GM12878 (cell line): ENCODE data around the gene MCM6. TPM values are rescaled to one million over a fixed set of nuclear protein-coding genes. Genes with fewer than 3 reads are reported as not detected.

Experiments
- ATAC-seq: fragments of 200-7000 bp; cut with Tn5 transposase; 3 replicates; pipeline ENCODE4 v1.9.1; 2020; ENCODE audit warnings: mild to moderate bottlenecking, moderate library complexity
- BruUV-seq: library from RNA; stranded (reverse); fragments of 400-500 nt; replicated peaks from 2 replicates; lab custom pipeline; 2021; lab: Mats Ljungman, UMichigan
- CTCF ChIA-PET: fragments of 300-600 bp; sonication (Branson Sonifier 250); formaldehyde crosslinking; extraction: SDS; loops from one replicate; lab custom pipeline; 2021; ENCODE audit warnings: inconsistent platforms; lab: Yijun Ruan, JAX
- POLR2A ChIA-PET: fragments of 350-600 bp; formaldehyde crosslinking; extraction: SDS; loops from one replicate; lab custom pipeline; 2021; ENCODE audit warnings: inconsistent platforms; lab: Charles Lee
- RAD21 ChIA-PET: fragments of 300-600 bp; sonication (Branson Sonifier 250); formaldehyde crosslinking; loops from one replicate; lab custom pipeline; 2023; ENCODE audit warnings: antibody characterized with exemption; ENCODE audit not compliant: unreplicated experiment; lab: Charles Lee
- SMC1A ChIA-PET: fragments of 300-600 bp; sonication (Branson Sonifier 250); formaldehyde crosslinking; loops from one replicate; lab custom pipeline; 2023; ENCODE audit not compliant: unreplicated experiment, uncharacterized antibody; lab: Charles Lee
- DNase-seq: peaks from one replicate; pipeline ENCODE4 v3.0.0-alpha.2; 2011; ENCODE audit warnings: low read depth, low spot score
- FAIRE-seq: peaks from 3 replicates; lab custom pipeline; 2011; peaks lifted over from hg19 to GRCh38; lab: Jason Lieb, UNC
- H2AFZ ChIP-seq: 2 replicates; pipeline ENCODE4 v1.6.0; 2011; ENCODE audit warnings: low read depth, low read length, control low read depth; ENCODE audit not compliant: control insufficient read depth
- H3K27ac ChIP-seq: 2 replicates; pipeline ENCODE4 v1.5.1; 2011; ENCODE audit warnings: control low read depth; ENCODE audit not compliant: control insufficient read depth, insufficient read depth
- H3K27me3 ChIP-seq, 2 experiments: replicated peaks in 1 of 2; 2 replicates each; pipeline versions ENCODE4 v1.6.0 to v1.6.1; 2011; ENCODE audit warnings: low read length in 1 of 2; ENCODE audit not compliant: control insufficient read depth in 2 of 2, insufficient read depth in 2 of 2
- H3K36me3 ChIP-seq, 2 experiments: 2 replicates each; pipeline ENCODE4 v1.5.1; 2011; ENCODE audit warnings: low read length in 1 of 2; ENCODE audit not compliant: control insufficient read depth in 2 of 2, insufficient read depth in 2 of 2
- H3K4me1 ChIP-seq: 2 replicates; pipeline ENCODE4 v1.6.1; 2011; ENCODE audit warnings: mild to moderate bottlenecking, low read length, moderate library complexity, mixed read lengths; ENCODE audit not compliant: control insufficient read depth, insufficient read depth
- H3K4me2 ChIP-seq: 2 replicates; pipeline ENCODE4 v1.6.0; 2011; ENCODE audit warnings: control low read depth; ENCODE audit not compliant: control insufficient read depth, insufficient read depth
- H3K4me3 ChIP-seq: fragments of 200-600 bp; sonication (generic); 2 replicates; pipeline ENCODE4 v1.5.1; 2016
- H3K79me2 ChIP-seq: 2 replicates; pipeline ENCODE4 v1.6.0; 2011; ENCODE audit warnings: low read length; ENCODE audit not compliant: control insufficient read depth, insufficient read depth
- H3K9ac ChIP-seq: 2 replicates; pipeline ENCODE4 v1.8.0; 2011; ENCODE audit warnings: low read length, control low read depth, mixed read lengths; ENCODE audit not compliant: control insufficient read depth, insufficient read depth
- H3K9me3 ChIP-seq: replicated peaks from 3 replicates; pipeline ENCODE4 v1.5.1; 2011; ENCODE audit warnings: mild to moderate bottlenecking, low read length; ENCODE audit not compliant: control insufficient read depth, insufficient read depth
- H4K20me1 ChIP-seq: 2 replicates; pipeline ENCODE4 v1.6.0; 2011; ENCODE audit not compliant: control insufficient read depth, insufficient read depth
- CTCF ChIP-seq, 3 experiments: IDR thresholded peaks in 2 of 3; conservative IDR thresholded peaks in 1 of 3; 2 replicates each; pipeline ENCODE4 v1.5.1; 2011; ENCODE audit warnings: low read depth in 3 of 3, low read length in 3 of 3, mild to moderate bottlenecking in 3 of 3, control low read depth in 2 of 3, moderate library complexity in 2 of 3, inconsistent platforms in 1 of 3, mixed read lengths in 1 of 3; ENCODE audit not compliant: control insufficient read depth in 2 of 3, insufficient read depth in 1 of 3; ENCODE audit errors: extremely low read depth in 1 of 3
- MEF2A ChIP-seq: IDR thresholded peaks from 2 replicates; pipeline ENCODE4 v1.6.1; 2011; ENCODE audit warnings: low read depth, mild to moderate bottlenecking, low read length, moderate library complexity; ENCODE audit not compliant: insufficient read depth
- RBBP5 ChIP-seq: fragments of 200-600 bp; sonication (generic); conservative IDR thresholded peaks from 2 replicates; pipeline ENCODE4 v1.6.1; 2016
- STAT3 ChIP-seq: IDR thresholded peaks from 2 replicates; pipeline ENCODE4 v1.6.1; 2011; ENCODE audit warnings: low read depth, low read length, improper control_type of control experiment
- ZBTB40 ChIP-seq: fragments of 450-650 bp; IDR thresholded peaks from 2 replicates; pipeline ENCODE4 v1.6.1; 2016; ENCODE audit warnings: mild to moderate bottlenecking, moderate library complexity, borderline replicate concordance
- WGBS: methylation state at CpG from one replicate; pipeline ENCODE4 v1.1.6; 2016; ENCODE audit warnings: low lambda C conversion rate; ENCODE audit not compliant: insufficient replicate concordance, insufficient coverage; ENCODE audit errors: missing lambda C conversion rate; 5-methylcytosine and 5-hydroxymethylcytosine counted together
- in situ Hi-C: fragments of 300-500 bp; cut with MboI; formaldehyde crosslinking; loops from 9 replicates; pipeline ENCODE4 v1.14.3; 2018; ENCODE audit warnings: mixed read lengths
- intact Hi-C: fragments of 100-400 bp; cut with micrococcal nuclease; formaldehyde crosslinking; loops from one replicate; pipeline ENCODE4 v1.14.2; 2022; ENCODE audit not compliant: unreplicated experiment
- polyA plus RNA-seq, 11 experiments: library from polyadenylated mRNA; depleted of rRNA in 4 of 11; unstranded in 6 of 11; stranded (reverse) in 5 of 11; fragments of >200 nt; fragmentation: Nextera tagmentation in 4 of 11; fragmentation: Illumina TruSeq in 1 of 11; extraction: Ambion mirVana in 4 of 11; extraction: Trizol in 1 of 11; gene quantifications; 1 replicate in 1 of 11; 2 replicates in 10 of 11; pipeline versions ENCODE4 v1.2.1 to v1.2.3, GENCODE V29; 2011 to 2016; ENCODE audit warnings: inconsistent platforms in 2 of 11, missing spikeins in 2 of 11, low read depth in 1 of 11
- total RNA-seq, 4 experiments: library from RNA; depleted of rRNA in 3 of 4; stranded (reverse); fragments of >200 nt in 3 of 4; fragmentation: Illumina TruSeq in 1 of 4; extraction: Trizol in 1 of 4; gene quantifications; 2 replicates each; pipeline versions ENCODE4 v1.2.1 to v1.2.3, GENCODE V29; 2013 to 2021

Gene MCM6
- total and polyA plus RNA-seq, 10 of the 15 experiments (the other 5 are each of a cell fraction or from before 2014, with no cell fraction given): 37.4 to 118 (median 82.2) TPM

- no peak overlapping the region for H3K27ac ChIP-seq
- DNase-seq (no peak), ATAC-seq (no peak), FAIRE-seq (no peak)
- in situ Hi-C loops: no loop called here
- H3K4me2 ChIP-seq: no peak overlapping the region
- no peaks in the 10 kb centered on the region; a peak in 1 of 4 replicates for H3K36me3 ChIP-seq
- H3K9ac ChIP-seq: no peak overlapping the region
- intact Hi-C loops: loop anchor here (5.0 kb wide), 2 partner anchors 327 to 797 kb away; no protein-coding TSS in a partner anchor
- no peaks in the 10 kb centered on the region for H3K27me3 ChIP-seq
- peaks cover 5% of the 10 kb centered on the region; the same call in 2 of the 3 replicates for H3K9me3 ChIP-seq
- no peaks in the 10 kb centered on the region for H3K79me2 ChIP-seq
- ChIA-PET CTCF (interaction anchor here (0.6 to 5.8 kb wide), 5 partner anchors 88 to 798 kb away, joined by 3 to 38 read pairs (median 4); no protein-coding TSS in a partner anchor), POLR2A (no interaction called here), SMC1A (interaction anchor here (1.0 kb wide), 1 partner anchor 214 kb away, joined by 3 read pairs; no protein-coding TSS in a partner anchor), RAD21 (interaction anchor here (1.3 kb wide), 1 partner anchor 583 kb away, joined by 3 read pairs; no protein-coding TSS in a partner anchor)
- BruUV-seq: no TSS peak
- peaks cover 5% of the 10 kb centered on the region for H3K4me1 ChIP-seq
- H3K4me3 ChIP-seq: no peak overlapping the region
- H4K20me1 ChIP-seq: no peaks in the 10 kb centered on the region
- H2AFZ ChIP-seq: no peak overlapping the region
- 40% methylated on average over 2 of the region's 2 CpGs for whole genome bisulfite sequencing
- TF ChIP-seq MEF2A (no peak), CTCF (IDR thresholded peaks at IDR 0.05 in 2 of 3, conservative IDR thresholded peaks at IDR 0.05 in 1 of 3; ENCODE audit: control insufficient read depth in 2 of 3, extremely low read depth in 1 of 3, insufficient read depth in 1 of 3, low read depth in 3 of 3, low read length in 3 of 3) (peak in 2 of 3 experiments; percentile 1 to 27; a peak in 1 of 6 replicates)
Measured at GRCh38 chr2:135799738-135800137, 76.5 kb downstream of the MCM6 start.

GRCh38 chr2:135798762-135799161 is 77.5 kb downstream of the MCM6 start:
- ChIA-PET RAD21 (interaction anchor here (0.9 to 2.4 kb wide), 4 partner anchors 12 to 794 kb away, joined by 3 to 16 read pairs (median 4); no protein-coding TSS in a partner anchor), CTCF (interaction anchor here (0.6 to 5.8 kb wide), 22 partner anchors 9 to 804 kb away, joined by 3 to 46 read pairs (median 10); partner anchors contain the start of gene MCM6), POLR2A (no interaction called here), SMC1A (interaction anchor here (1.0 to 3.2 kb wide), 6 partner anchors 15 to 213 kb away, joined by 3 to 14 read pairs (median 4); no protein-coding TSS in a partner anchor)
- peaks cover 10% of the 10 kb centered on the region for H3K4me1 ChIP-seq
- H3K27ac ChIP-seq: no peak overlapping the region
- no peak overlapping the region for H3K9ac ChIP-seq
- H3K4me2 ChIP-seq: no peak overlapping the region
- peaks cover 5% of the 10 kb centered on the region; the same call in 2 of the 3 replicates for H3K9me3 ChIP-seq
- ATAC-seq: peak; percentile 23; the same call in 1 of the 3 replicates
- no peaks in the 10 kb centered on the region for H3K36me3 ChIP-seq
- no peaks in the 10 kb centered on the region for H3K79me2 ChIP-seq
- no peak for DNase-seq
- no peak for FAIRE-seq
- H3K4me3 ChIP-seq: no peak overlapping the region
- H2AFZ ChIP-seq: no peak overlapping the region
- in situ Hi-C loops (no loop called here), intact Hi-C loops (loop anchor here (5.0 kb wide), 2 partner anchors 326 to 796 kb away; no protein-coding TSS in a partner anchor)
- H4K20me1 ChIP-seq: no peaks in the 10 kb centered on the region
- no TSS peak for BruUV-seq
- WGBS: 21% methylated on average over 4 of the region's 4 CpGs
- no peaks in the 10 kb centered on the region for H3K27me3 ChIP-seq
- no peak for TF ChIP-seq STAT3
- no peak for TF ChIP-seq ZBTB40
- TF ChIP-seq RBBP5: no peak
- peak in 1 of 3 experiments; percentile 34; a peak in 1 of 6 replicates for TF ChIP-seq CTCF (IDR thresholded peaks at IDR 0.05 in 2 of 3, conservative IDR thresholded peaks at IDR 0.05 in 1 of 3; ENCODE audit: control insufficient read depth in 2 of 3, extremely low read depth in 1 of 3, insufficient read depth in 1 of 3, low read depth in 3 of 3, low read length in 3 of 3)
